ENCODE measurements around the gene TFCP2. TPM values are rescaled to one million over a fixed set of nuclear protein-coding genes. Genes with fewer than 3 reads are reported as not detected.

Gene TFCP2
- total and polyA plus RNA-seq, 2 experiments from 2014 or later, result 12.2 to 17.0 TPM

DNA sequence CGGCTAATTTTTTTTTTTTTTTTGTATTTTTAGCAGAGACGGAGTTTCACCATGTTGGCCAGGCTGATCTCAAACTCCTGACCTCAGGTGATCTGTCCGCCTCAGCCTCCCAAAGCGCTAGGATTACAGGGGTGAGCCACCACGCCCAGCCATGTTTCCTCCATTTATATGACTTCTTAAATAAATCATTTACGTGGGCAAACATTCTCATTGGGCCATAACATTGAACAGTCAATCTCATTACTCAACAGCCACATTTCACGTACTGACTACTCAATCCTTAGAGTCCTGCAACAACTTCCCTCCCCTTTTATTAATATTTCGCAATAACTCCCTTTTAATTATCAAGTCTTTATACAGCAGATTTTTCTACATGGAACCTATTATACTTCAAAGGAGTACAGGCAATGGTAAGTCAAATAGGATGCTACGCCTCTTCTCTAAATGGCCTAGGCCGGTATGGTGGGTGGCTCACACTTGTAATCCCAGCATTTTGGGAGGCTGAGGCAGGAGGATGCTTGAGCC lies 82.2 kb downstream of the TFCP2 start:
- TF ChIP-seq, protein P1, sequence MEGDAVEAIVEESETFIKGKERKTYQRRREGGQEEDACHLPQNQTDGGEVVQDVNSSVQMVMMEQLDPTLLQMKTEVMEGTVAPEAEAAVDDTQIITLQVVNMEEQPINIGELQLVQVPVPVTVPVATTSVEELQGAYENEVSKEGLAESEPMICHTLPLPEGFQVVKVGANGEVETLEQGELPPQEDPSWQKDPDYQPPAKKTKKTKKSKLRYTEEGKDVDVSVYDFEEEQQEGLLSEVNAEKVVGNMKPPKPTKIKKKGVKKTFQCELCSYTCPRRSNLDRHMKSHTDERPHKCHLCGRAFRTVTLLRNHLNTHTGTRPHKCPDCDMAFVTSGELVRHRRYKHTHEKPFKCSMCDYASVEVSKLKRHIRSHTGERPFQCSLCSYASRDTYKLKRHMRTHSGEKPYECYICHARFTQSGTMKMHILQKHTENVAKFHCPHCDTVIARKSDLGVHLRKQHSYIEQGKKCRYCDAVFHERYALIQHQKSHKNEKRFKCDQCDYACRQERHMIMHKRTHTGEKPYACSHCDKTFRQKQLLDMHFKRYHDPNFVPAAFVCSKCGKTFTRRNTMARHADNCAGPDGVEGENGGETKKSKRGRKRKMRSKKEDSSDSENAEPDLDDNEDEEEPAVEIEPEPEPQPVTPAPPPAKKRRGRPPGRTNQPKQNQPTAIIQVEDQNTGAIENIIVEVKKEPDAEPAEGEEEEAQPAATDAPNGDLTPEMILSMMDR (IDR thresholded peaks at IDR 0.05; ENCODE audit: low read depth, low read length), result no peak
- Histone ChIP-seq H3K36me3 (peaks cover 5% of the 10 kb centered on the region), H3K4me1 (ENCODE audit: low read depth) (no peaks in the 10 kb centered on the region), H3K27ac (no peak overlapping the region), H3K27me3 (no peaks in the 10 kb centered on the region), H3K9me3 (ENCODE audit: low read depth) (no peaks in the 10 kb centered on the region), H3K4me3 (no peak overlapping the region)
- no peak for DNase-seq (ENCODE audit: low read depth in 1 of 2, low spot score in 1 of 2)

DNA sequence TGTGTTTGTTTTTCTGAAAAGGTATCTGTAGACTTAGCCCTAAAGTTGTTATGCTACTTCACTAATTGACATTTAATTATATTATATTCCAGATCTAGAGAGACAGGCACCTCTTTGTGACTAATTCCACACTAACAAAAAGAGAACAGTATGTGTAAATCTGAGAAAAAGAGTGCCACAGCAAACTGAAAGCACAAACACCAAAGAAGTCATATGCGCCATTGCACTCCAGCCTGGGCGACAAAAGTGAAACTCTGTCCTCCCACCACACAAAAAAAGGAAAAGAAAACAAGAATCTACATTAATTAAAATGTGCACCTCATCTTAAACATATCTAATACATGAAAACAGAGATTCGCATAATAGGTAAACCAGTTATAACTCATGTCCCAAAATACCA lies 85.1 kb downstream of the TFCP2 start:
- Histone ChIP-seq H3K9me3 (ENCODE audit: low read depth) (no peaks in the 10 kb centered on the region), H3K36me3 (no peaks in the 10 kb centered on the region), H3K27me3 (no peaks in the 10 kb centered on the region), H3K27ac (no peak overlapping the region), H3K4me1 (ENCODE audit: low read depth) (no peaks in the 10 kb centered on the region), H3K4me3 (no peak overlapping the region)
- TF ChIP-seq, protein P1 (IDR thresholded peaks at IDR 0.05; ENCODE audit: low read depth, low read length), result no peak
- DNase-seq (ENCODE audit: low read depth in 1 of 2, low spot score in 1 of 2), result no peak

DNA sequence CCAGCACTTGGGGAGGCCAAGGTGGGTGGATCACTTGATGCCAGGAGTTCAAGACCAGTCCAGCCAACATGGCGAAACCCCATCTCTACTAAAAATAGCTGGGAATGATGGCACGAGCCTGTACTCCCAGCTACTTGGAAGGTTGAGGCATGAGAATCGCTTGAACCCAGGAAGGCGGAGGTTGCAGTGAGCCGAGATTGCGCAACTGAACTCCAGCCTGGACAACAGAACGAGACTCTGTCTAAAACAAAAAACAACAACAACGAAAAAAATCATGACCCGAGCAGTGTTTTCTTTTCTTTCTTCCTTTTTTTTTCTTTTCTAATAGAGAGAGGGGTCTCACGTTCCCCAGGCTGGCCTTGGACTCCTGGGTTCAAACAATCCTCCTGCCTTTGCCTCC lies 86.0 kb downstream of the TFCP2 start:
- DNase-seq (ENCODE audit: low read depth in 1 of 2, low spot score in 1 of 2), result no peak
- Histone ChIP-seq H3K27ac (no peak overlapping the region), H3K27me3 (no peaks in the 10 kb centered on the region), H3K9me3 (ENCODE audit: low read depth) (no peaks in the 10 kb centered on the region), H3K4me3 (no peak overlapping the region), H3K36me3 (no peaks in the 10 kb centered on the region), H3K4me1 (ENCODE audit: low read depth) (peaks cover 5% of the 10 kb centered on the region)
- TF ChIP-seq, protein P1 (IDR thresholded peaks at IDR 0.05; ENCODE audit: low read depth, low read length), result no peak

DNA sequence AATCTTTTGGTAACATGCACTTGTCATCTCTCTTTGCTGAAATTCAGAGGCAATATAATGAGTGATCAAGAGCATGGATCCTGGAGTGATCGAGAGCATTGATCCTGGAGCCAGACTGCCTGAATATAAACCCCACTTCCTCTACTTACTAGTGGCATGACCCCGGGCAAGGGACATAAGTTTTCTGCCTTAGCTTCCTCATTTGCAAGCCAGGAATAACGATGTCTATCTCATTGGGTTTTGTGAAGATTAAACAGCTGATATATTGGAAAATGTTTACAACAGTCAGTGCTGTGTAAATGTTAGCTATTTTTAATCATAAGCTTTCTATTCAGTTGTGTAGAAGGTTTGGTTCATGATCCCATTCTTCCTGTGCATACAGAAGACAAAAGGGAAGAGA lies 87.2 kb downstream of the TFCP2 start:
- no peak overlapping the region for H3K27ac ChIP-seq
- H3K9me3 ChIP-seq (ENCODE audit: low read depth), result no peaks in the 10 kb centered on the region
- H3K27me3 ChIP-seq, result no peaks in the 10 kb centered on the region
- TF ChIP-seq, protein P1 (IDR thresholded peaks at IDR 0.05; ENCODE audit: low read depth, low read length), result no peak
- no peaks in the 10 kb centered on the region for H3K36me3 ChIP-seq
- H3K4me1 ChIP-seq (ENCODE audit: low read depth), result peaks cover 13% of the 10 kb centered on the region
- H3K4me3 ChIP-seq, result no peak overlapping the region
- no peak for DNase-seq (ENCODE audit: low read depth in 1 of 2, low spot score in 1 of 2)

DNA sequence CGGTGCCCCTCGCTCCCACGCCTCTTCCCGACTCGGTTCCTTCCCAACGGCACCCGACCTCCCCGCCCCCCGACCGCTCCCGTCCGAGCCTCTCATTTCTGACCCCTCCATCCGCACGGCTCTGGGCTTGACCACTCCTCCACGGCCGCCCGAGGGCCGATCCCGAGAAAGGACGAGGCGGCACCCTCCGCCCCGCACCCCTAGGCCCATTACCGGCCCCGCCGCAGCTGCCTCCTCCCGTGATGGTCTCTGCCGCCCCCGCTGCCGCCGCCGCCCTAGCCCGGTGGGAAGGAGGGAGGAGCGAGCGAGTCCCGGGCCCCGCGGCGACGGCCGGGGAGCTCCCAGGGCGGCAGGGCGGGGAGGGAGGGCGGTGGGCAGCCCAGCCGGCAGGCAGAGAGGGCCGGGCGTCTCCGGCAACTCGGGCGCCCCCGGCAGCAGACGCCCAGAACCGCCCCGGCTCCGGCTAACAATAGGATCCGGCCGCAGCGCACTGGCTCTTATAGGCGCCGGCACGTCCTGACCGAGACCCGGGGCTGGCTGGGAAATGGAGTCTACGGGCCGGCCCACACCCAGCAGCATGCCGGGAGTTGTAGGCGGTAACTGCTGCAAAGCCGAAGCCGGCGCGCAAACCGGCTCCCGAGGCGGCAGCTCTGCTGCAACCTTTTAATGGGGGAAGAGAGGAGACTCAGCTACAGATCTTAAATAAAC lies 89.7 kb downstream of the TFCP2 start, which contains the start of gene CSRNP2:
Gene CSRNP2, minus strand, starts transcription at position 471 of the 708 bp plus-strand sequence. CDS start 7,035 bp downstream, outside the sequence.
- peak; percentile 97 to 98 for DNase-seq (ENCODE audit: low read depth in 1 of 2, low spot score in 1 of 2)
- no peaks in the 10 kb centered on the region for H3K27me3 ChIP-seq
- no peaks in the 10 kb centered on the region for H3K9me3 ChIP-seq (ENCODE audit: low read depth)
- TF ChIP-seq, protein P1 (IDR thresholded peaks at IDR 0.05; ENCODE audit: low read depth, low read length), result peak; percentile 11
- peak within 1 kb of the TSS; percentile 94 for H3K27ac ChIP-seq
- peak within 1 kb of the TSS; percentile 73 for H3K4me3 ChIP-seq
- H3K36me3 ChIP-seq, result no peaks in the 10 kb centered on the region
- H3K4me1 ChIP-seq (ENCODE audit: low read depth), result peaks cover 13% of the 10 kb centered on the region
